Endodermal cell (in vitro differentiated cells): Measurements from ENCODE around the gene CSPG4. TPM values are rescaled to one million over a fixed set of nuclear protein-coding genes. Genes with fewer than 3 reads are reported as not detected.
"Not testable (repeated sequence)": the region's sequence is repeated elsewhere in the genome, so short reads cannot be mapped to it uniquely, and the experiment has no call there.

Experiments
- DNase-seq: peaks from one replicate; pipeline ENCODE4 v3.0.0-alpha.2; 2017
- H3K27ac ChIP-seq: 2 replicates; pipeline ENCODE4 v1.5.1; 2013; ENCODE audit warnings: mild to moderate bottlenecking, low read depth, low read length, moderate library complexity
- H3K27me3 ChIP-seq: 2 replicates; pipeline ENCODE4 v1.6.1; 2013; ENCODE audit warnings: mild to moderate bottlenecking, low read length, moderate library complexity; ENCODE audit not compliant: insufficient read depth, control insufficient read depth, poor library complexity, severe bottlenecking
- H3K36me3 ChIP-seq: 2 replicates; pipeline ENCODE4 v1.7.0; 2013; ENCODE audit warnings: mild to moderate bottlenecking, low read length, moderate library complexity; ENCODE audit not compliant: control insufficient read depth, insufficient read depth
- H3K4me1 ChIP-seq: one replicate; pipeline ENCODE4 v1.7.0; 2013; ENCODE audit warnings: low read length; ENCODE audit not compliant: control insufficient read depth, insufficient read depth
- H3K4me3 ChIP-seq: 2 replicates; pipeline ENCODE4 v1.5.1; 2013; ENCODE audit warnings: mild to moderate bottlenecking, low read length, moderate library complexity
- H3K9ac ChIP-seq: 2 replicates; pipeline ENCODE4 v1.6.1; 2013; ENCODE audit warnings: mild to moderate bottlenecking, low read length, moderate library complexity; ENCODE audit not compliant: poor library complexity, severe bottlenecking; ENCODE audit errors: extremely low read depth
- H3K9me3 ChIP-seq: 2 replicates; pipeline ENCODE4 v1.6.1; 2013; ENCODE audit warnings: mild to moderate bottlenecking, low read length, moderate library complexity; ENCODE audit not compliant: control insufficient read depth
- H3K27ac Mint-ChIP-seq: 2 replicates; pipeline ENCODE4 v1.8.0; 2020; ENCODE audit warnings: mixed read lengths
- H3K27me3 Mint-ChIP-seq: 2 replicates; pipeline ENCODE4 v1.8.0; 2021; ENCODE audit warnings: mild to moderate bottlenecking, mixed read lengths; ENCODE audit not compliant: insufficient read depth
- H3K36me3 Mint-ChIP-seq: 2 replicates; pipeline ENCODE4 v1.8.0; 2020; ENCODE audit warnings: low read depth, mixed read lengths
- H3K4me1 Mint-ChIP-seq: 2 replicates; pipeline ENCODE4 v1.8.0; 2020; ENCODE audit warnings: mixed read lengths
- H3K4me3 Mint-ChIP-seq: 2 replicates; pipeline ENCODE4 v1.8.0; 2020; ENCODE audit warnings: mild to moderate bottlenecking, moderate library complexity, mixed read lengths
- H3K9me3 Mint-ChIP-seq: 2 replicates; pipeline ENCODE4 v1.8.0; 2020; ENCODE audit warnings: mild to moderate bottlenecking, mixed read lengths
- CTCF ChIP-seq: fragments of 200-600 bp; sonication (generic); conservative IDR thresholded peaks from 2 replicates; pipeline ENCODE4 v1.5.0; 2021; ENCODE audit warnings: antibody characterized with exemption, mild to moderate bottlenecking
- WGBS, 2 experiments: methylation state at CpG; one replicate each; pipeline versions ENCODE4 v1.1.5 to v1.1.7; 2013; ENCODE audit warnings: missing lambda C conversion rate in 2 of 2, mixed read lengths in 1 of 2; ENCODE audit not compliant: insufficient coverage in 1 of 2, insufficient read length in 1 of 2; 5-methylcytosine and 5-hydroxymethylcytosine counted together
- total RNA-seq, 2 donors: library from RNA; stranded (reverse); fragmentation: NEBNext Ultra II Directional in 1 of 2; extraction: Animal tissue kit (Norgen Biotek cat#: 25700) in 1 of 2; gene quantifications; 2 replicates in 1 of 2; 3 replicates in 1 of 2; pipeline ENCODE4 v1.2.1, GENCODE V29; 2021

CSPG4 gene
- total RNA-seq, 2 donors from 2014 or later = 1.8 to 3.3 TPM

GRCh38 chr15:75758071-75758872 lies 45.6 kb upstream of the CSPG4 start:
- no peak overlapping the region for H3K27ac ChIP-seq

GRCh38 chr15:75754871-75755270 lies 42.2 kb upstream of the CSPG4 start:
- H3K27ac Mint-ChIP-seq, H3K4me1 Mint-ChIP-seq, H3K27me3 ChIP-seq, H3K9me3 Mint-ChIP-seq, H3K36me3 Mint-ChIP-seq, H3K27me3 Mint-ChIP-seq, H3K9me3 ChIP-seq, H3K9ac ChIP-seq, H3K4me3 ChIP-seq, H3K27ac ChIP-seq, H3K4me1 ChIP-seq, H3K36me3 ChIP-seq, H3K4me3 Mint-ChIP-seq: not testable (repeated sequence)
- DNase-seq = peak; percentile 1
- WGBS, 2 experiments = 92 to 100% methylated on average over 2 to 4 of the region's 5 CpGs

More at GRCh38 chr15:75758071-75758872, 45.6 kb upstream of the CSPG4 start:
- H3K36me3 ChIP-seq = no peaks in the 10 kb centered on the region
- peaks cover 1% of the 10 kb centered on the region for H3K27me3 Mint-ChIP-seq
- DNase-seq = peak; percentile 97
- peaks cover 5% of the 10 kb centered on the region for H3K4me1 Mint-ChIP-seq
- H3K4me1 ChIP-seq = no peaks in the 10 kb centered on the region
- 24% methylated on average over 35 of the region's 35 CpGs; no CpG with 5 or more reads in 1 of the 2 experiments for WGBS, 2 experiments
- no peaks in the 10 kb centered on the region for H3K9me3 ChIP-seq
- H3K9ac ChIP-seq = peak overlapping the region; percentile 59
- peak overlapping the region; percentile 75 for H3K4me3 ChIP-seq
- no peaks in the 10 kb centered on the region for H3K36me3 Mint-ChIP-seq
- H3K27me3 ChIP-seq = no peaks in the 10 kb centered on the region
- peak overlapping the region; percentile 76 for H3K4me3 Mint-ChIP-seq
- TF ChIP-seq CTCF = peak; percentile 54
- H3K9me3 Mint-ChIP-seq = no peaks in the 10 kb centered on the region
- H3K27ac Mint-ChIP-seq = peak overlapping the region; percentile 98

- Histone ChIP-seq H3K4me3 (no peak overlapping the region), H3K27me3 (no peaks in the 10 kb centered on the region), H3K9ac (no peak overlapping the region), H3K27ac (no peak overlapping the region), H3K4me1 (no peaks in the 10 kb centered on the region), H3K9me3 (no peaks in the 10 kb centered on the region), H3K36me3 (no peaks in the 10 kb centered on the region)
- no peak for TF ChIP-seq CTCF
- no peaks in the 10 kb centered on the region for H3K27me3 Mint-ChIP-seq
- peak; percentile 42 for DNase-seq
- WGBS, 2 experiments = 89 to 91% methylated on average over 6 to 8 of the region's 8 CpGs
- no peak overlapping the region for H3K27ac Mint-ChIP-seq
- no peak overlapping the region for H3K4me3 Mint-ChIP-seq
- no peaks in the 10 kb centered on the region for H3K9me3 Mint-ChIP-seq
- peaks cover 2% of the 10 kb centered on the region for H3K4me1 Mint-ChIP-seq
- no peaks in the 10 kb centered on the region for H3K36me3 Mint-ChIP-seq
These were observed 40.5 kb upstream of the CSPG4 start for GRCh38 chr15:75753145-75753544.
